GM18870 (cell line): ENCODE data around the gene C1QTNF7.

Source experiments
- ATAC-seq: cut with Tn5 transposase; IDR thresholded peaks from one replicate; pipeline ENCODE4 v1.9.1; 2021; ENCODE audit warnings: moderate library complexity; ENCODE audit not compliant: unreplicated experiment

Gene C1QTNF7

DNA sequence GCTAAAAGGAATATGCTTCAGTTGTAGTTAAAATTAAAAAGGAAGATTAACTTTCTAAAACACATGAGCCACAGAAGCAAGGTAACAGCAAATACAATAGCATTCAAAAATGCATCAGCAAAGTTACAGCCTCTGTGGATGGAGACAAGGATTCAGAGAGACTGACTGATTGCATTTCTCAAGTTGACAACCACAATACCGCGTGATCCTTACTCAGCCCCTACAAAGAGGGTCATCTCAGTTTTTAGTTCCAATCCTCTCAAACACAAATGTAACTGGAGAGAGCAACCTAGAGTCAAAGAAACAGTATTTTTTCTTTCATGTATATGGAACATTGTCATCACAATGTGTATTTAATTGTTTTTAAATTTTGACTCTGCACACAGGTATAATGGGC lies 14.2 kb upstream of the C1QTNF7 start:
- no peak for ATAC-seq

DNA sequence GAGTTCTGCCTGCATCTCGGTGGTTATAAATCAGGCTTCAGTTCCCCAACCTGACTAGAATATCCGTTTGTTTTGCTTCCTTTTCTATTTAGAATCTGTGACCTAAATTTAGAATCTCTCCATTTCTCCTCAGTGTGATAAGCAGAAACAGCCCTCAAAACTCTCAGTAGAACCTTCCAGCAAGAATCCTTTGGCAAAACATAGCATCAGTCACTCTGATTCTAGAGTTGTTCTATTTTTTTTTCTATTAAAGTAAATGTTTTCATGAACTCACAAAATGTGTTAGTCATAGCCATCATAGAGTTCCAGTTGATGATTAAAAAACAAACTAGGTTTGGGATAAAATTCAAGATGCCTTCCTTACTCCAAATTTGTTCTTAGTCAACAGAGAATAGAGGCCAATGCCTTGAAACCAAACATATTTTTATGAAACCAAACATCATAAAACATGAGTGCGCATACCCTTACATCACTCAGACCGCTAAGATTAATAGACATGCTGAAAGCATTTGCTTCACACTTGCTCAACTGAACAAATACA lies 13.2 kb upstream of the C1QTNF7 start:
- no peak for ATAC-seq

GRCh38 chr4:15416357-15417232 lies 11.2 kb upstream of the C1QTNF7 start:
- no peak for ATAC-seq

DNA sequence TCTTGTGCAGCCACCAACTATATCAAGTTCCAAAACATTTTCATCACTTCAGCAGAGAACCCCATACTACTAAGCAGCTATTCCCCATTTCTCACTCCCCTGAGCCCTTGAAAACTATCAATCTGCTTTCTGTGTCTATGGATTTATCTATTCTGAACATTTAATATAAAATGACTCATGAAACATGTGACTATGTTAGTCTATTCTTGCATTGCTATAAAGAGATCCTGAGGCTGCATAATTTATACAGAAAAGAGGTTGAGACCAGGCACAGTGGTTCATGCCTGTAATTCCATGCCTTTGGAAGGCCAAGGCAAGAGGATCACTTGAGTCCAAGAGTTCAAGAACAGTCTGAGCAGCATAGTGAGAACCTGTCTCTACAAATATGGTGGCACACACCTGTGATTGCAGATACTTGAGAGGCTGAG lies 10.6 kb upstream of the C1QTNF7 start:
- ATAC-seq, result no peak

DNA sequence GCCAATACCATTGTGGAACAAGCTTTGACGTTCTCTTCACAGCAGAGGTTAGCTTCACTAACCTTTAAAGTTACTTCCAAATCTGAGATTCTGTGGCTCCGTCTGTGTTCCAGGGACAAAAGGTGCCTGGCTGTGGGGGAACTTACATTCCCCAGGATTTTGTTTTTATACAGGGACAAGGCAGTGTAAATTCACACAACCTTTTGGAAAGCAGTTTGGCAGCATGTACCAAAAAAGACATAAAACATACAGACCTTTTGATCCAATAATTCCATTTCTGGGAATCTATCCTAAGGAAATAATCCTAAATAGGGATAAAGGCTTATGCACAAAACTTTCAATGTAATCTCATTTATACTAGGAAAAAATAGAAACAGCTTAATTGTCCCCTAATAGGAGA lies 8.9 kb upstream of the C1QTNF7 start:
- no peak for ATAC-seq

DNA sequence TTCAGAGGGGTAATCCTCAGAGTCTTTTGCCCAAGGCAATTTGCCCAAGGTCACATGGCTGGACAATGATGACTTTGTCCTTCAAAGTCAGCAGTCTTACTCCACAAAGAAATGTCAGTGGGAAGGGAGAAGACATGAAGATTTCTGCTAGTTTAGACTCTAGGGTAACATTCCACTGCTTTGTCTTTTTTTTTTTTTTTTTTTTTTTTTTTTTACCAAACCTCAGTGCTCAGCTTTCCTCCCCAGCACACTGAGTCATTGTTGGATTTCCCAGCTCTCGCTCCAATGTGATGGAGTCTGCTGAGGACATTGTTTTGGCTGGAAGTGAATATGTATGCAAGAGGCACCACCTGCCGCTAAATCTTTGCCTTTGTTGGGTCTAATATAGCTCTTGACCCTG lies 7.2 kb upstream of the C1QTNF7 start:
- ATAC-seq, result no peak

- ATAC-seq, result no peak
Measured at GRCh38 chr4:15423285-15423711, 4.5 kb upstream of the C1QTNF7 start.

DNA sequence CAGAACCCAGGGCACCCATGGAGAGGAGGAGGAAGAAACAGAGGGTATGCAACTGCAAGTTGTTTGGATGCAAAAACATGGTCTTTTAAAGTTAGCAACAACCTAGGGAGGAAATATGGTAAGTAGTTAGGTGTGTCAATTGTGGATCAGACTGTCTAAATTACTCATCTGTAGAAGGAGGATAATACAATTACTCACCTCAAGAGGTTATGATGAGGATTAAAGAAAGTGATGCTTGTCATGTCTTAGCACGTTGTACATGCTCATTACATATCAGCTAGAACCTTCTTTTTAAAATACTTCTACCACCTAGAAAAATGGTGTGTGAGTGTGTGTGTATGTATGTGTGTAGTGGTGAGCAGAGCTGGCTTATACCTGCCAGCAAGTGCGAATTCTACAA lies 2.3 kb upstream of the C1QTNF7 start:
- ATAC-seq, result no peak

DNA sequence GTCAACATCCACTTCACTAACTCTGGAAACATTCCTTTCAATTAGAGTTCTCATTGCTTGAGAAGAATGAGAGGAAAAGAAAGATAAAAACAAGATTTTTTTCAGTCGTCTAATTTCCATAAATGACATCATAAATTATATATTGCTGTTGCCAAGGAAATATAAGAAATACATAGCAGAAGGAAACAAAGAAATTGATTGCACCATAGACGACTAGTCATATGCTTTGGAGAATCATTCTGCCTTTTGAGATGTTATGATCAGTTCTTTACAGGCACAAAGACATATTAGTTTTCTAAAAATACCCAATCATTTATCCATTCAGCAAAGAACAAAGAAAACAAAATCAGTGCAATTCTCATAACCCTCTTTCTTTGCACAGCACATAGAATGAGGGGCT lies 672 bp upstream of the C1QTNF7 start:
- ATAC-seq, result no peak

DNA sequence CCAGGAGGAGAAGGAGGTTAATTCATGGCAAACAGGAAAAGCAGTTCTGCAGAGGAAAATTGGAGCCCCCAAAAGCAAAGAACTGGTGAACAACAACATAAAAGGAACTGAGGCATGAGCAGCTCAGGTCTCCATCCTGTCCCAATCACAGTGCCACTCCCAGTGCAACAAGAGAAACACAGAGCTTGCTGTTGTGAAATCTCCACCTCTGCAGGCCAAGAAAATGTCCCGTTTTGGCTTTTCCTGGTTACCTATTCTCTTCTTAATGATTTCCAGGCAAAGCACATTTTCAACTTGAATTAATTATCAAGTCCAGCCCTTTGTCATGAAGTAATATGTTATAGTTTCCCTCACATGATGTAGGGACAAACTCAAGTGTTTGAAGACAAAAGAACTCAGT lies 778 bp downstream of the C1QTNF7 start:
- no peak for ATAC-seq

DNA sequence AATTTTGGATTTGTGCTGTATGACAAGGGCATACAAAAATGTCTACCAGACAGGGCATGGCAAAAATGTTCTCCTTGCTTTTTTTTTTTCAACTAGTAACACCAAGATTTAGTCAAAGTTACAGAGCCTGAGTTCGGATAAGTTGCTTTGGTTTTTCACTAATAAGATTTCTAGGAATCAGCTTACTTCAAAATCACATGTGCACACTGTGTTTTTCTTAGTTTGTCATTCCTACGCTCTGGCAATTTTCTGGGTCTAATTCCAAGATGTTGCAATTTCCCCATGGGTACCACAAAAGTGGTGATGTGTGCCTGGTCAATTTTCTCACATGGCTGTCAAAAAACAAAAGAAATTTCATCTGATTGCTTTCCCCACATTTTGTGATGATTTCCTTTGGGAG lies 6.3 kb downstream of the C1QTNF7 start:
- ATAC-seq, result no peak

- ATAC-seq, result no peak
Measured at GRCh38 chr4:15434676-15435075, 6.8 kb downstream of the C1QTNF7 start.

DNA sequence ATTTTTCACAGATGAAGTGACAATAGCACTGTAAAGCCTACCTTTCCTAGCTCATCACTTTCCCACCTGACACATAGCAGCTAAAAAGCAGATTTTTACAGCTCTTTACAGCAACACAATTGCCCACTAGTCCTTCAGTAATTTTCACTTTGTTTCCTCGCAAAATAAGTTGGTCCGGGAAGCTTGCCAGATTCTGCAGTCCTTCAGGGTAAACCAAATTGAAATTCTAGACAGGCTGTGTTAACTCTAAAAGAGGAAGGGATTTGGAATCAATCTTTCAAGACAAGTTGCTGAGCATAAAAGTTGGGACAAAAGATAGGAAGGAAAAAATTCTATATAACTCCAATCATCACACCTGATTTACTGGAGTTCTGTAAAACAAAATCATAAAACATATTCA lies 8.7 kb downstream of the C1QTNF7 start:
- no peak for ATAC-seq

DNA sequence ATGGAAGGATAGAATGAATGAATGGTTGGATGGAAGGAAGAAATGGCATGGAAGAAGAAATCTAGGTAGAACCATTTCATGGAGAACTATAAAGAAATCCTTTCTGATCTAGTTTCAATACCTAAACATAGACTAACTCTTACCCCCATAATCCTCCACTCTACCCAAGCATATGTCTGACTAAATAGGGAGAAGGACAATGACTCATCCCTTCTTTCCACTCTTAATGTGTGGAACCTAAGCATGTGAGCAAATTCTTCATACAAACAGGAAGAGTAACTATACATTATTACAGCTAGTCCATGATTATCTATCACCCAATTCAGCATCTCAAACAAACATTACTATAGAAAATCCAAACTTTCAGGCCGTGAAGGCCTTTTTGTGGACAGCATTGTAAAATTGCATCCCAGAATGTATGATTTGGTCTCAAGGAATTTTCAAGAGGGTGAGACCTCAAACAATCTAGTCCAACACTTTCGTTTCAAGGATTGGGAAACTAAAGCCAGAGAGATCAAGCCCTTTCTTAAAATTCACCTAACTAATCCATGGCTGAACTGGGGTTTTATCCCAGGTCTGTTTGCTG lies 11.2 kb downstream of the C1QTNF7 start:
- ATAC-seq, result no peak

DNA sequence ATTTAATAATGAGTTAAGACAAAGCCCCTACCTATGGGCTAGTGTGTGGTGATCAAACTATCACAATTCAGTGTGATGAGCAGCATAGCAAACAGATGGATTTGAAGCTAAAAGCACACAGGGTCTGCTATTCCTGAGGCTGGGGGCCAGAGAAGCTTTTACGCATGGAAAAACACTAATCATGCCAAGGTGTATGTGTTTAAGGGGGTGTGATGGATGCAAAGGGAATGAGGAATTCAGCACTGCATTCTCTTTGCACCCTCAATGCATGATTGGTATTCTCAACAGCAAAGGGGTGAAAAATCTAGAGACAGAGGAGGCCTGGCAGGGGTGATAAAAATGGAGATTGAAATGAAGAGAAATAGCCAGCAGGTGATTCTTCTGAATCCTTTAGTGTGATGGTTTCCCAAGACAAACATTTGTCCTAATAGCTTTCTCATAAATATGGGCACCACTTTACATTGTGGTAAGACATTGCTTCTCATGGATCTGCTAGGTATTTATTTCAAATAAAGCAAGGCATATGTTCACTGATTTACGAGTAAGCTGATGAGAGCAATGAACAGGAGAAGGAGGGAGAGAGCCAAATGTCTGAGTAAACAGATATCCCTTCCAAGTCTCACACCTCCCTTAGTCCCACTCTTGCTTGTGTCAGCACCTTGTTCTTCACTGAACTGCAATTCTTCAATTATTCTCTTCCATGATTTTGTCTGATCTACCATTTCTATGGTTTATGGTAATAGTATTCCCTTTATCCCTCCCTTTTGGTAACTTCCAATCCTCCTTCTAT lies 15.7 kb downstream of the C1QTNF7 start:
- no peak for ATAC-seq

GRCh38 chr4:15444276-15444675 lies 16.4 kb downstream of the C1QTNF7 start:
- no peak for ATAC-seq

GRCh38 chr4:15444879-15445547 lies 17.2 kb downstream of the C1QTNF7 start:
- no peak for ATAC-seq

- ATAC-seq, result no peak
Measured at GRCh38 chr4:15451181-15451865, 23.5 kb downstream of the C1QTNF7 start.

- ATAC-seq, result no peak
Measured at GRCh38 chr4:15451866-15452765, 24.3 kb downstream of the C1QTNF7 start.
